Central memory CD4-positive, alpha-beta T cell (primary cell): ENCODE data around the gene TBC1D24.
"Not testable (repeated sequence)": the region's sequence is repeated elsewhere in the genome, so short reads cannot be mapped to it uniquely, and the experiment has no call there.

Experiments used
- DNase-seq: peaks from one replicate; pipeline ENCODE4 v3.0.0; 2022

The TBC1D24 gene

DNA sequence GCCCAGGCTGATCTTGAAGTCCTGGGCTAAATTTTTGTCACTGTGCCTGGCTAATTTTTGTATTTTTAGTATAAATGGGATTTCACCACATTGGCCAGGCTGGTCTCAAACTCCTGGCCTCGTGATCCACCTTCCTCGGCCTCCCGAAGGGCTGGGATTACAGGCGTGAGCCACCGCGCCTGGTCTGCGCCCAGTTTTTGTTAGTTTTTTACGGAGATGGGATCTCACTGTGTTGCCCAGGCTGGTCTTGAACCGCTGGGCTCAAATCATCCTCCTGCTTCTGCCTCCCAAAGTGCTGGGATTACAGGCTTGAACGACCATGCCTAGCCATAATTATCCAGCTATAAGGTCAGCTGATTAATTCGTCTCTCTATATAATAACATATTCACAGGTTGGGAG, 59.0 kb downstream of the TBC1D24 start:
- DNase-seq, result no peak

DNA sequence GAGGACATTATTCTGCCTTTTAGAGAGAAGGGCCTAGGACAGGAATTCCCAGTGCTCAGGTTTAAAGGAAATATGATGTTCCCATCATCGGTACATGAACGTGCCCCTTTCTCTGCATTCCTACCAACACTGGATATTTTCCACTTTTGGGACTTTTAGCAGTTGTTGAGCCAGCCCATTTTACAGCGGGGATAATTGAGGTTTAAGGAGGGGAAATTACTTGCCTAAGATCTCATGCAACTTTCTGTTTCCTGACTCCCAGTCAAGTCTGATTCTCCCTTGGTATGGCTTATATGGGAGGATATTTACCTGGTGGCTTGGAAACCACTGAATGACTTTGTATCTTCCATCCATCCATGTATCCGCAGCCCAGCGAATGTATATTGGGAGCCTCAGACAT, 59.4 kb downstream of the TBC1D24 start:
- not testable (repeated sequence) for DNase-seq

DNA sequence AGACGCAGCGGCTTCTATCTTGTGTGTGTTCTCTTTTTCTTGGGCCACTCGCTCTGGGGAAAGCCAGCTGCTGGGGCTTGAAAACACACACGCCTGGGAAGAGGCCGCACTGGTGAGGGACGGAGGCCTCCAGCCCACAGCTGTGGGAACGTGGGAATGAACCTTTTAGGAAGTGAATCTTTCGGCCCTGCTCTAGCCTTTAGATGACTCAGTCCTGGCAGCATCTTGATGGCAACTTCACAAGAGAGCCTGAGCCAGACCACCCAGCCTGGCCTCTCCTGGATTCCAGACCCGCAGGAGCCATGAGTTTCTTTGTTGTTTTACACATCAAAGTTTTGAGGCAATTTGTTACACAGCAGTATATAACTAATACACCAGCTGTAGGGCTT, 60.7 kb downstream of the TBC1D24 start:
- DNase-seq, result no peak

- peak; percentile 95 for DNase-seq
These were observed 62.8 kb downstream of the TBC1D24 start, which contains the start of gene PDPK1 for GRCh38 chr16:2537451-2538379. TSS of gene PDPK1 (plus strand) at chr16:2538021. CDS start at chr16:2538113, 92 bp downstream.

GRCh38 chr16:2539192-2539844, 64.4 kb downstream of the TBC1D24 start:
- DNase-seq, result not testable (repeated sequence)

DNA sequence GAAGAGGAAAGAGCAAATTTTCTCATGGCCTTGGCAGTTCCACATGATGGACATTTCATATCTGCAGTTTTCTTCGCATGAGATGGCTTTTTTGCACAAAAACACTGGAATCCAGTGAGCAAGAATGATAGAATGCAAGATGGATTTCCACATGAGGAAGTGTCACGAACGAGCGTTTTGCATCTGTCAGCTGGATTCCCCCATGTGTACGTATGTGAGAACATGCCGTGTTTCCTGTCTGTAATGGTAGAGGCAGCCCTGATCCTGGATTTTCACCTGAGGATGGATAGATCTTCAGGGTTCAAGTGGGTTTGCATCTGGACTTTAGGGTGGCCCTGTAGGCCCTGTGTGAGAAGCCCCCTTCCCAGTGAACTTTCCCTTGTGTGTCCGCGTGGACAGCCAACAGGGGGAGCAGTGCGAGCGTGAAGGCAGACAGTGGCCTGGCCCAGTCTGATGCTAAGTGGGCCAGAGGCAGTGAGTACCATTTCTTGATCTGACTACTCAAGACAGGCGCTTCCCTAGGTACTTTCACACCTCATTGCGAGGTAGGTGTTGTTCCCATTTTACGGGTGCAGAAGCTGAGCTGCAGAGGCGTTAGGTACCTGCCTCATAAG, 65.0 kb downstream of the TBC1D24 start:
- not testable (repeated sequence) for DNase-seq

- not testable (repeated sequence) for DNase-seq
These were observed 66.0 kb downstream of the TBC1D24 start for GRCh38 chr16:2540912-2541311.

DNA sequence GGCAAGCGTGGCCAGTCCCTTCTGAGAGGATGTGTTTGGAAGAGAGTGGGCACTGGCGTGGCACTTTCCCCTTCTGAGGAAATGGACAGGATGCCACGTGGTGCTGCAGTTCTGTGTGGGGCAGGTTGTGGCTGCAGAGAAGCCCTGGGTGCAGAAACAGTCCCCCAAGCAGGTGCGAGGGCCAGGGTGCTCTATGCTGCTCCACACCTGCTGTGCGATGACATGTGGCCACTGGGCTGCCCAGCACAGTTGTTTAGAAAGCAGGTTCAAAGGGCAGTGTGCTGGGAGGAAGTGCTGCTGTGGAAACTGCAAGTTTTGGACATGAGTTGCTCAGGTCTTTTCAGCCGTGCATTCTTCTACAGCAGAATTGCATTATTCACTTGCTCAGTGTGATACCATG, 66.5 kb downstream of the TBC1D24 start:
- DNase-seq, result not testable (repeated sequence)

DNA sequence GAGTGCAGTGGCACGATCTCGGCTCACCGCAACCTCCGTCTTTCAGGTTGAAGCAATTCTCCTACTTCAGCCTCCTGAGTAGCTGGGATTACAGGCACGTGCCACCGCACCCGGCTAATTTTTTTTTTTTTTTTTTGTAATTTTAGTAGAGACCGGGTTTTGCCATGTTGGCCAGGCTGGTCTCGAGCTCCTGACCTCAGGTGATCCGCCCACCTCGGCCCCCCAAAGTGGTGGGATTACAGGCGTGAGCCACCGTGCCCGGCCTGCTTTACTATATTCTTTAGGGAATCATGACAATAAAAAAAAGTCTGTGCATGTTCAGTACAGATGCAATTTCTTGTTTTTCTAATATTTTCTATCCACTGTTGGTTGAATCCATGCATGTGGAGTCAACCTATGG, 68.8 kb downstream of the TBC1D24 start:
- DNase-seq, result not testable (repeated sequence)

DNA sequence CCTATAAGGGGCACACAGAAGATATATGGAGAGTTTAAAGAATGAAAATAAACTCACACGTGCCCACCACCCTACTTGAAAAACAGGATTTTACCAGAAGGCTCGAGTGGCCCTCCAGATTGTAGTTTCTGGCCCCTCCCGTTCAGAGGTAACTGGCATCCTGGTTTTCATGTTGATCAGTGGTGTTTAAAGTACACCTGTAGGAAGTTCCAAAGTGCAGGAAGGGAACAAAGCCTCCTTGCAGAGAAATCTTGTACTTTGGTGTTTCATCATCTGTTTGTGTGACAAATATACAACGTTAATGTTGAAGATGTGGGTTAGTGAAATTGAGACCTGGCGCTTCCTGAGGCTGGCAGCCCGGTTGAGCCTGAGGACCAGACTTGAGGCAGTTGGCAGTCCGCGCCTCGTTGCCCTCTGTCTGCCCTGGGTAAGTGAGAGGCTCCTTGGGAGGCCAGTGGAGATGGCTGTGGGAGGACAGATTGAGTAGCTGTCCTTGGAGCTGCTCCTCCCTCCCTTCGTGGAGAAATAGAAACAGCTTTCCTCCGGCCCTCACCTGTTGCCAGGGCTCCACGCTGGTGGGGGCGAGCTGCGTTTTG, 75.5 kb downstream of the TBC1D24 start:
- not testable (repeated sequence) for DNase-seq

DNA sequence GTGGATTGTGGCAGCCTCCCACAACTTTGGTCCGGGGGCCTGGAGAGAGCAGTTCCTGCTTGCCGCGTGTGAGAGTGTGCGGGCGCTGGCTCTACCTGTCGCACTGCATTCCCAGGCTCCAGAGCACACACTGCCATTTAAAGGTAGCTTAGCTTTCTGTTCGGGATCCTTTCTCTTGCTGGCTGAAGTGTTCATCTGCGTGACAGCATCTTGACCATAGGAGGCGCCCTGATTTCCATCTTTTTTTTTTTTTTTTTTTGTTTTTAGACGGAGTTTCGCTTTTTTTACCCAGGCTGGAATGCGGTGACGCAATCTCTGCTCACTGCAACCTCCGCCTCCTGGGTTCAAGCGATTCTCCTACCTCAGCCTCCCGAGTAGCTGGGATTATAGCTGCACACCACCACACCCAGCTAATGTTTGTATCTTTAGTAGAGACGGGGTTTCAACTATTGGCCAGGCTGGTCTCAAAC, 76.5 kb downstream of the TBC1D24 start:
- not testable (repeated sequence) for DNase-seq

DNA sequence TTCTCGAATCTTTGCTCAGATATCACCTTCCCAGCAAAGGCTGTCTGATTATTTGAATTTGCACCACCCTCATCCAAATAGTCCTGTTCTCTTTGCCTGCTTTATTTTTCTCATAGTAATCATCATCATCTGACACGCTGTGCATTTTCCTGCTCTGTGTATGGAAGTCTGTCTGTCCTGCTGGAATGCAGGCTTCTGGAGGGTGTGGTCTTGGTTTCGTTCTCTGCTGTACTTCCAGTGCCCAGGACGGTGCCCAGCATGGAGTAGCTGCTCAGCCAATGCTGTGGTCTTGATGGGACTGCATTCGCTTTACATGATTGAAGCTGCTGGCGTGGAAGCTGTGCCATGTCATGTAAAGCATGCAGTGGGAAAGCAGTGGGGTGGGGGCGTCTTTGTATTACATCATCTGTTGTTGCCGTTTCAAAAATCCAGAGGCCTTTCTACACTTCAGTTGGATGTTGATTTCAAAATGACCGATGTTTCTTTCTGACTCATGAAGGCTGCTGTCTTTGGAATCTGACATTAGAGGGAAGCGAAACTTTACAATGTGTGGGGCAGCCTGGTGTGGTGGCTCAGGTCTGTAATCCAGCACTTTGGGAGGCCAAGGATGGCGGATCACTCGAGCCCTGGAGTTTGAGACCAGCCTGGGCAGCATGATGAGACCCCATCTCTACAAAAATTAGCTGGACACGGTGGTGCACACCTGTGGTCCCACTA, 79.9 kb downstream of the TBC1D24 start:
- DNase-seq, result not testable (repeated sequence)
